Cardiac fibroblast (primary cell): ENCODE measurements around the gene NPAS4.

Experiments
- DNase-seq, 2 donors: peaks; one replicate each; pipeline versions ENCODE4 v3.0.0 to v3.0.0-alpha.2; 2010; ENCODE audit warnings: low read depth in 2 of 2
- H3K4me3 ChIP-seq, 2 donors: replicated peaks in 1 of 2; 1 replicate in 1 of 2; 2 replicates in 1 of 2; pipeline ENCODE4 v1.5.1; 2011; ENCODE audit warnings: low read depth in 2 of 2, low read length in 2 of 2, mild to moderate bottlenecking in 2 of 2, moderate library complexity in 1 of 2
- CTCF ChIP-seq: IDR thresholded peaks from one replicate; pipeline ENCODE4 v1.5.1; 2011; ENCODE audit warnings: low read depth, mild to moderate bottlenecking, low read length, inconsistent platforms

NPAS4 gene

DNA sequence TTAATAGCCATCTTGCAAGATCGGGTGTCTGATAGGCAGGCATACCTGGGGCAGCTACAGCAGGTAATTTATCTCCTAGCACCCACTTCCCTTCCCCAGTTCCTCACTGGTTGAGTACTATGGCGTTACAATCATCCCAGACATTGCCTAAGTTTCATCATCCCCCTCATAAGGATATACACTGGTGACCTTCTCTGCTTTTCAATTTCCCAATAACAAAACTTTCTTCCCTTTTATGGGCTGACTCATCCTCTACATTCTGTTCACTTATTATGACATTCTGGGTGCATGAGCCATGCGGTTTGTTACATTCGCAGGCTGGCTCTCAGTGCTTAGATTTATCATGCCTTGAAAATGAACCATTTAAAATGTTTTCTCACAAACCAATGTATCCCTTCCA, 22.8 kb downstream of the NPAS4 start:
- peak; percentile 50 to 93 for DNase-seq
- H3K4me3 ChIP-seq: no peak overlapping the region
- no peak for TF ChIP-seq CTCF

DNA sequence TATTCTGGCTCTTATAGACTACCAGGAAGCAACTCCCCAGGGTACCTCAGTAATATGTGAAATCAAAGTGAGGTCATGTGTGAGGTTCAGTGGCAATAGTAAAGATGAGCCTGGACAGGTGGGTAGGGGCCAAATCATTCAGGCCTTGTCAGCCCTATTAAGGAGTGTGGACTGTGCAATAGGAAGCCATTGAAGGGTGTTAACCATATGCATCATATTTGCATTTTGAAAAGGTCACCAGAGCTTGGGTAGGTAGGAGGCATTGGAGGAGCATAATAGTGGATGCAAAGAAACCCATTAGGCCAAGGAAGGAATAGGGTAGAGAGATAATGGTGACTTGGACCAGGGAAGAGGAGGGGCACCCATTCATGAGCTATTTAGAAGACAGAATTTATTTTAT, 26.2 kb downstream of the NPAS4 start:
- no peak for TF ChIP-seq CTCF
- no peak overlapping the region for H3K4me3 ChIP-seq
- no peak for DNase-seq

GRCh38 chr11:66448523-66448922, 27.7 kb downstream of the NPAS4 start:
- no peak overlapping the region for H3K4me3 ChIP-seq
- TF ChIP-seq CTCF: no peak
- no peak for DNase-seq

DNA sequence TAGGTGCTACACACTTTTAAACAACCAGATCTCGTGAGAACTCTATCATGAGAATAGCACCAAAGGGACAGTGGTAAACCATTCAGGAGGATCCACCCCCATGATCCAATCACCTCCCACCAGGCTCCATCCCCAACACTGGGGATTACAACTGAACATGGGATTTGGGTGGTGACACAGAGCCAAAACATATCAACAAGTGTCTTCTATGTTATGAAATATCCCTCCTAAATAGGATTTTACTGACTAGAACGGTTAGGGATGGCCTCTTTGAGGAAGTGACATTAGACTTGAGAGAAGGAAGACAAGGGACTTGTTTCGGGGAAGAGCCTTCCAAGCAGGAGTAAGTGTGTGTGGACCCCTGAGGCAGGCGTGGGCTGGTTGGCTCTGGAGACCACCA, 29.7 kb downstream of the NPAS4 start:
- no peak for TF ChIP-seq CTCF
- no peak for DNase-seq
- H3K4me3 ChIP-seq: no peak overlapping the region

DNA sequence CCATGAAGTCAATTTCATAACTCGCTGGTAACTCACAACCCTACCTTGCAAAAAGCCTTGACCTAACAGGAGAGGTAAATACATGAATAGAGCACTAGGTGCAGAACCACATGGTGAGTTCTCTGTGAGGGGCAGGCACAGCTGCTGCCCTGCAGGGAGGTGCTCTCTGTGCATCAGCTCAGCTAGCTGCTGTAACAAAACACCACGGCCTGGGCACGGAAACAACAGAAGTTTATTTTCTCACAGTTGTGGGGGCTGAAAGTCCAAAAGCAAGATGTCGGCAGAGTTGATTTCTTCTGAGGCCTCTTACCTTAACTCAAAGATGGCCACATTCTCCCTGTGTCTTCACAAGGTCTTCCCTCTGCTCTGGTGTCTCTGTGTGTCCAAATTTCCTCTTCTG, 30.8 kb downstream of the NPAS4 start:
- TF ChIP-seq CTCF: no peak
- H3K4me3 ChIP-seq: no peak overlapping the region
- DNase-seq: no peak

DNA sequence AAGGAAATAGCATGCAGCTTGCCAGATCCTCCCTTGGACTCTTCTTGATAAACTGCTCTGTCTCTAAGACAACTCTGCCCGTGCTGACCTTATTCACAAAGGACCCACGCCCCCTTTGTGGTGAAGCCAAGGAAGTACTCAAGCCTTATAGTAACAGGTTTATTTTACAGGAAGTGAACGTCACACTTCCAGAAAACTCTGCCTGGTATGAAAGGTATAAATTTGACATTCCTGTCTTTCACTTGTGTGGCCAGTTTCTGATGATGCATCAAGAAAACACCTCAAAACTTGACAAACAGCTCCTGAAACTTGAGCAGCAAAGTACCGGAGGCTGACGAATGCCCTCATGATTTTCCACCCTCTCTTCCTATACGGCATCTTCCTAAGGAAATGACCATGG, 33.4 kb downstream of the NPAS4 start:
- DNase-seq: no peak
- H3K4me3 ChIP-seq: no peak overlapping the region
- no peak for TF ChIP-seq CTCF

DNA sequence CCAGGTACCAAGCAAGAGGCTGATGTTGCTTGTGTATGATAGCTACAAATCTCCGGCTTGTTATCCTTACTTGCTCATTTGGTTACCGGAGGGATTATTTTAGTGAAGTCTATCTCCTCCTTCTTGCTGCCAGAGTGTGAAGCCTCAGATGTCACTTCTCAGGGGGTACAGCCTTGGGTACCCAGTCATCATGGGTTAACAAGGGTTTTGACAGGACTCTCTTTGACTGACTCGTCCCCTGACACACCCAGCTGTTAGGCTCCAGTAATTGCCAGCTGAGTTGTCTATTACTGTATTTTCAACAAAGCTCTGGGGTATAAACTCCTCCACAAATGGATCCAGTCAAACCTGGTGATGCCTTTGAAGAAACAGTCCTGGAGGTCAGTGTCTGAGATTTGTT, 34.0 kb downstream of the NPAS4 start:
- TF ChIP-seq CTCF: no peak
- no peak for DNase-seq
- H3K4me3 ChIP-seq: no peak overlapping the region
